K562 (cell line): ENCODE results near the gene NDP. TPM values are rescaled to one million over a fixed set of nuclear protein-coding genes. Genes with fewer than 3 reads are reported as not detected.

Source experiments
- ATAC-seq: fragments of 200-7000 bp; cut with Tn5 transposase; 3 replicates; pipeline ENCODE4 v1.9.1; 2020; ENCODE audit warnings: moderate library complexity
- BruUV-seq: library from RNA; stranded (reverse); fragments of 400-500 nt; replicated peaks from 2 replicates; lab custom pipeline; 2021; lab: Mats Ljungman, UMichigan
- CTCF ChIA-PET: fragments of 300-600 bp; formaldehyde crosslinking; extraction: SDS; loops from one replicate; lab custom pipeline; 2021; ENCODE audit warnings: low intra/inter-chr PET ratio; lab: Yijun Ruan, JAX
- POLR2A ChIA-PET: fragments of 300-600, 350-650 bp; sonication (Branson Sonifier 250); formaldehyde crosslinking; extraction: SDS; loops from one replicate; lab custom pipeline; 2021; ENCODE audit warnings: antibody characterized with exemption, inconsistent platforms; lab: Yijun Ruan, JAX
- DNase-seq, 4 experiments: peaks; one replicate each; pipeline versions ENCODE4 v3.0.0 to v3.0.0-alpha.2; 2011 to 2018; ENCODE audit warnings: low spot score in 3 of 4, mixed read lengths in 3 of 4; ENCODE audit errors: extremely low read depth in 1 of 4
- FAIRE-seq: peaks from 2 replicates; lab custom pipeline; 2011; peaks lifted over from hg19 to GRCh38; lab: Jason Lieb, UNC
- H2AFZ ChIP-seq: 2 replicates; pipeline ENCODE4 v1.6.0; 2011; ENCODE audit warnings: low read depth, low read length, control low read depth, inconsistent platforms
- H3K27ac ChIP-seq: fragments of 200-600 bp; 3 replicates; pipeline ENCODE4 v1.8.0; 2011; ENCODE audit warnings: low read depth, mild to moderate bottlenecking, control low read depth, inconsistent platforms, low read length, moderate library complexity, mixed read lengths; ENCODE audit errors: extremely low read depth
- H3K27me3 ChIP-seq, 2 experiments: fragments of 300-600 bp in 1 of 2; 2 replicates in 1 of 2; 3 replicates in 1 of 2; pipeline versions ENCODE4 v1.6.0 to v1.8.0; 2011; ENCODE audit warnings: inconsistent platforms in 2 of 2, low read length in 2 of 2, mild to moderate bottlenecking in 1 of 2, mixed read lengths in 1 of 2, moderate library complexity in 1 of 2; ENCODE audit not compliant: control insufficient read depth in 2 of 2, insufficient read depth in 2 of 2
- H3K36me3 ChIP-seq: fragments of 300-600 bp; 3 replicates; pipeline ENCODE4 v1.8.0; 2011; ENCODE audit warnings: mild to moderate bottlenecking, low read length, inconsistent platforms; ENCODE audit not compliant: control insufficient read depth, insufficient read depth
- H3K4me1 ChIP-seq, 2 experiments: fragments of 200-600 bp in 1 of 2; replicated peaks in 1 of 2; 2 replicates in 1 of 2; 3 replicates in 1 of 2; pipeline versions ENCODE4 v1.5.1 to v1.8.0; 2011; ENCODE audit warnings: inconsistent platforms in 2 of 2, low read length in 2 of 2, mild to moderate bottlenecking in 1 of 2, mixed read lengths in 1 of 2, moderate library complexity in 1 of 2; ENCODE audit not compliant: control insufficient read depth in 2 of 2, insufficient read depth in 2 of 2
- H3K4me2 ChIP-seq: 2 replicates; pipeline ENCODE4 v1.6.1; 2011; ENCODE audit warnings: low read length, control low read depth, inconsistent platforms, mixed read lengths; ENCODE audit not compliant: insufficient read depth
- H3K4me3 ChIP-seq: fragments of 200-600 bp; sonication (generic), shearing (Covaris generic); 2 replicates; pipeline ENCODE4 v1.5.1; 2016; ENCODE audit warnings: control low read depth, inconsistent platforms
- H3K79me2 ChIP-seq: fragments of 200-600 bp; 3 replicates; pipeline ENCODE4 v1.8.0; 2011; ENCODE audit warnings: low read length, inconsistent platforms; ENCODE audit not compliant: control insufficient read depth, insufficient read depth
- H3K9ac ChIP-seq, 2 experiments: 2 replicates each; pipeline versions ENCODE4 v1.6.0 to v1.6.1; 2011; ENCODE audit warnings: low read depth in 2 of 2, low read length in 2 of 2, control low read depth in 1 of 2, inconsistent platforms in 1 of 2, mild to moderate bottlenecking in 1 of 2, mixed read lengths in 1 of 2; ENCODE audit not compliant: insufficient read depth in 1 of 2
- H3K9me1 ChIP-seq: one replicate; pipeline ENCODE4 v1.6.0; 2011; ENCODE audit warnings: inconsistent platforms, mild to moderate bottlenecking, low read length, moderate library complexity; ENCODE audit not compliant: control insufficient read depth, insufficient read depth
- H3K9me3 ChIP-seq: replicated peaks from 2 replicates; pipeline ENCODE4 v1.5.1; 2011; ENCODE audit warnings: low read depth, low read length, inconsistent platforms; ENCODE audit not compliant: control insufficient read depth, insufficient read depth
- H4K20me1 ChIP-seq: replicated peaks from 2 replicates; pipeline ENCODE4 v1.6.1; 2011; ENCODE audit warnings: low read length, inconsistent platforms, mixed read lengths; ENCODE audit not compliant: control insufficient read depth, insufficient read depth
- MECOM ChIP-seq: fragments of 250-450 bp; sonication (Bioruptor Pico); IDR thresholded peaks from 2 replicates; pipeline ENCODE4 v1.8.0; 2022; ENCODE audit warnings: inconsistent platforms
- YY1 ChIP-seq, 3 experiments: IDR thresholded peaks; 2 replicates each; pipeline ENCODE4 v1.6.1; 2011; ENCODE audit warnings: low read length in 2 of 3, mild to moderate bottlenecking in 2 of 3, moderate library complexity in 2 of 3, borderline replicate concordance in 1 of 3, control low read depth in 1 of 3, low read depth in 1 of 3; ENCODE audit not compliant: insufficient read depth in 3 of 3, insufficient replicate concordance in 2 of 3, control insufficient read depth in 1 of 3, insufficient read length in 1 of 3; ENCODE audit errors: extremely low read depth in 1 of 3
- ZZZ3 ChIP-seq: fragments of 450-650 bp; IDR thresholded peaks from 2 replicates; pipeline ENCODE4 v1.6.1; 2016; ENCODE audit warnings: antibody characterized with exemption, mild to moderate bottlenecking, moderate library complexity
- WGBS: fragments of 100-300 bp; shearing (Covaris generic); methylation state at CpG from one replicate; pipeline ENCODE4 v1.1.6; 2016; ENCODE audit warnings: low coverage, mixed read lengths; ENCODE audit not compliant: insufficient coverage; ENCODE audit errors: missing lambda C conversion rate; 5-methylcytosine and 5-hydroxymethylcytosine counted together
- in situ Hi-C: fragments of 300-500 bp; cut with MboI; formaldehyde crosslinking; loops from 4 replicates; pipeline ENCODE4 v1.15.0; 2018; ENCODE audit warnings: inconsistent platforms, mixed read lengths
- intact Hi-C: fragments of 100-400 bp; cut with micrococcal nuclease; formaldehyde crosslinking; loops from 2 replicates; pipeline ENCODE4 v1.14.2; 2022
- polyA plus RNA-seq, 8 experiments: library from polyadenylated mRNA; depleted of rRNA in 4 of 8; stranded (reverse) in 5 of 8; unstranded in 3 of 8; fragments of >200 nt; fragmentation: Nextera tagmentation in 2 of 8; fragmentation: Illumina TruSeq in 1 of 8; extraction: Ambion mirVana in 2 of 8; extraction: Trizol in 1 of 8; gene quantifications; 2 replicates each; pipeline versions ENCODE4 v1.2.1 to v1.2.3, GENCODE V29; 2011 to 2014; ENCODE audit warnings: inconsistent platforms in 1 of 8, missing spikeins in 1 of 8
- total RNA-seq, 7 experiments: library from RNA; depleted of rRNA in 6 of 7; stranded (reverse); fragments of >200 nt in 6 of 7; fragmentation: Illumina TruSeq in 2 of 7; extraction: Trizol in 2 of 7; gene quantifications; 2 replicates each; pipeline versions ENCODE4 v1.2.1 to v1.2.3, GENCODE V29; 2011 to 2021; ENCODE audit warnings: low replicate concordance in 1 of 7
- TF ChIP-seq, protein P1 (sequence below): fragments of 450-650 bp; formaldehyde crosslinking; IDR thresholded peaks from 2 replicates; pipeline ENCODE4 v1.4.0; 2020; ENCODE audit warnings: mild to moderate bottlenecking
- TF ChIP-seq, protein P2 (sequence below): sonication (generic); formaldehyde crosslinking; IDR thresholded peaks from 2 replicates; pipeline ENCODE4 v1.8.1; 2022; ENCODE audit warnings: missing genetic modification reagents
- TF ChIP-seq, protein P3 (sequence below): fragments of 450-650 bp; conservative IDR thresholded peaks from 2 replicates; pipeline ENCODE4 v1.6.1; 2016; ENCODE audit warnings: missing genetic modification characterization, low read depth, mild to moderate bottlenecking, missing compliant biosample characterization, moderate library complexity
- TF ChIP-seq, protein P4 (sequence below): sonication (generic); formaldehyde crosslinking; IDR thresholded peaks from 2 replicates; pipeline ENCODE4 v1.8.0; 2022; ENCODE audit warnings: mild to moderate bottlenecking, missing genetic modification reagents
- TF ChIP-seq, protein P5 (sequence below): sonication (generic); formaldehyde crosslinking; IDR thresholded peaks from 2 replicates; pipeline ENCODE4 v1.8.0; 2022; ENCODE audit warnings: mild to moderate bottlenecking, low read depth, missing genetic modification reagents

Gene NDP
- total and polyA plus RNA-seq, 9 of the 15 experiments (the other 6 are each of a cell fraction or from before 2014, with no cell fraction given) = not detected

DNA sequence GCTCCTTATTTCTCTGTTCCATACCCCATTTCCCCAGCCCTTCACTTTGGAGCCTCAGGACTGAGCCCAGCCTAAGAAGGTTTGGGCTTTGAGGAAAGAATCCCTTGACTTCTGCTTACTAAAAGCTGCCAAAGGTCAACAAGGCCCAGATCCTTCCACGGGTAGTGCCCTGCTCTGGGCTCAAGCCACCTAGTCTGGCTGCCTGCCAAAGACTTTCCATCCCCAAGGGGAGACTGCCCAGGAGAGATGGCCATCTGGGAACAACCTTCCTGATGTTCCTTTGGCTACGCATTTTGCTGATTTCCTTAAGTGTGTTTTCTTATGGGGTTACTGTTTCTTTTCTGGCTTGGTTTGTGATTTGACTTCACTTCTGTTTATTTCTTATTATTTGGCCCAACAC is 49.8 kb upstream of the NDP start:
- Histone ChIP-seq H3K9me1 (no peaks in the 10 kb centered on the region), H3K27me3 (no peaks in the 10 kb centered on the region), H3K9me3 (no peaks in the 10 kb centered on the region), H4K20me1 (no peaks in the 10 kb centered on the region), H3K36me3 (no peaks in the 10 kb centered on the region), H3K4me1 (no peaks in the 10 kb centered on the region), H3K4me2 (no peak overlapping the region), H3K4me3 (no peak overlapping the region), H2AFZ (no peak overlapping the region), H3K9ac (no peak overlapping the region), H3K79me2 (no peaks in the 10 kb centered on the region), H3K27ac (no peak overlapping the region)
- ATAC-seq = no peak
- intact Hi-C loops (no loop called here), in situ Hi-C loops (no loop called here)
- TF ChIP-seq YY1 (IDR thresholded peaks at IDR 0.05; ENCODE audit: borderline replicate concordance in 1 of 3, control insufficient read depth in 1 of 3, extremely low read depth in 1 of 3, insufficient read depth in 3 of 3, insufficient read length in 1 of 3, insufficient replicate concordance in 2 of 3, low read depth in 1 of 3, low read length in 2 of 3) (no peak), ZZZ3 (no peak), MECOM (CRISPR knock-in tag) (no peak)
- TF ChIP-seq, protein P1, sequence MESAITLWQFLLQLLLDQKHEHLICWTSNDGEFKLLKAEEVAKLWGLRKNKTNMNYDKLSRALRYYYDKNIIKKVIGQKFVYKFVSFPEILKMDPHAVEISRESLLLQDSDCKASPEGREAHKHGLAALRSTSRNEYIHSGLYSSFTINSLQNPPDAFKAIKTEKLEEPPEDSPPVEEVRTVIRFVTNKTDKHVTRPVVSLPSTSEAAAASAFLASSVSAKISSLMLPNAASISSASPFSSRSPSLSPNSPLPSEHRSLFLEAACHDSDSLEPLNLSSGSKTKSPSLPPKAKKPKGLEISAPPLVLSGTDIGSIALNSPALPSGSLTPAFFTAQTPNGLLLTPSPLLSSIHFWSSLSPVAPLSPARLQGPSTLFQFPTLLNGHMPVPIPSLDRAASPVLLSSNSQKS (CRISPR knock-in tag) = no peak
- TF ChIP-seq, protein P2, sequence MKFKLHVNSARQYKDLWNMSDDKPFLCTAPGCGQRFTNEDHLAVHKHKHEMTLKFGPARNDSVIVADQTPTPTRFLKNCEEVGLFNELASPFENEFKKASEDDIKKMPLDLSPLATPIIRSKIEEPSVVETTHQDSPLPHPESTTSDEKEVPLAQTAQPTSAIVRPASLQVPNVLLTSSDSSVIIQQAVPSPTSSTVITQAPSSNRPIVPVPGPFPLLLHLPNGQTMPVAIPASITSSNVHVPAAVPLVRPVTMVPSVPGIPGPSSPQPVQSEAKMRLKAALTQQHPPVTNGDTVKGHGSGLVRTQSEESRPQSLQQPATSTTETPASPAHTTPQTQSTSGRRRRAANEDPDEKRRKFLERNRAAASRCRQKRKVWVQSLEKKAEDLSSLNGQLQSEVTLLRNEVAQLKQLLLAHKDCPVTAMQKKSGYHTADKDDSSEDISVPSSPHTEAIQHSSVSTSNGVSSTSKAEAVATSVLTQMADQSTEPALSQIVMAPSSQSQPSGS (CRISPR knock-in tag) = no peak
- TF ChIP-seq, protein P3, sequence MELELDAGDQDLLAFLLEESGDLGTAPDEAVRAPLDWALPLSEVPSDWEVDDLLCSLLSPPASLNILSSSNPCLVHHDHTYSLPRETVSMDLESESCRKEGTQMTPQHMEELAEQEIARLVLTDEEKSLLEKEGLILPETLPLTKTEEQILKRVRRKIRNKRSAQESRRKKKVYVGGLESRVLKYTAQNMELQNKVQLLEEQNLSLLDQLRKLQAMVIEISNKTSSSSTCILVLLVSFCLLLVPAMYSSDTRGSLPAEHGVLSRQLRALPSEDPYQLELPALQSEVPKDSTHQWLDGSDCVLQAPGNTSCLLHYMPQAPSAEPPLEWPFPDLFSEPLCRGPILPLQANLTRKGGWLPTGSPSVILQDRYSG (tag) = no peak
- TF ChIP-seq, protein P4, sequence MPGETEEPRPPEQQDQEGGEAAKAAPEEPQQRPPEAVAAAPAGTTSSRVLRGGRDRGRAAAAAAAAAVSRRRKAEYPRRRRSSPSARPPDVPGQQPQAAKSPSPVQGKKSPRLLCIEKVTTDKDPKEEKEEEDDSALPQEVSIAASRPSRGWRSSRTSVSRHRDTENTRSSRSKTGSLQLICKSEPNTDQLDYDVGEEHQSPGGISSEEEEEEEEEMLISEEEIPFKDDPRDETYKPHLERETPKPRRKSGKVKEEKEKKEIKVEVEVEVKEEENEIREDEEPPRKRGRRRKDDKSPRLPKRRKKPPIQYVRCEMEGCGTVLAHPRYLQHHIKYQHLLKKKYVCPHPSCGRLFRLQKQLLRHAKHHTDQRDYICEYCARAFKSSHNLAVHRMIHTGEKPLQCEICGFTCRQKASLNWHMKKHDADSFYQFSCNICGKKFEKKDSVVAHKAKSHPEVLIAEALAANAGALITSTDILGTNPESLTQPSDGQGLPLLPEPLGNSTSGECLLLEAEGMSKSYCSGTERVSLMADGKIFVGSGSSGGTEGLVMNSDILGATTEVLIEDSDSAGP (CRISPR knock-in tag) = no peak
- TF ChIP-seq, protein P5, sequence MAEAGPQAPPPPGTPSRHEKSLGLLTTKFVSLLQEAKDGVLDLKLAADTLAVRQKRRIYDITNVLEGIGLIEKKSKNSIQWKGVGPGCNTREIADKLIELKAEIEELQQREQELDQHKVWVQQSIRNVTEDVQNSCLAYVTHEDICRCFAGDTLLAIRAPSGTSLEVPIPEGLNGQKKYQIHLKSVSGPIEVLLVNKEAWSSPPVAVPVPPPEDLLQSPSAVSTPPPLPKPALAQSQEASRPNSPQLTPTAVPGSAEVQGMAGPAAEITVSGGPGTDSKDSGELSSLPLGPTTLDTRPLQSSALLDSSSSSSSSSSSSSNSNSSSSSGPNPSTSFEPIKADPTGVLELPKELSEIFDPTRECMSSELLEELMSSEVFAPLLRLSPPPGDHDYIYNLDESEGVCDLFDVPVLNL (CRISPR knock-in tag) = no peak
- FAIRE-seq = no peak
- BruUV-seq = no TSS peak
- CTCF ChIA-PET = no interaction called here
- DNase-seq = no peak
- WGBS = 0% methylated on average over 2 of the region's 2 CpGs
- POLR2A ChIA-PET = no interaction called here
